C4-2B (cell line): ENCODE results near the gene RPL22L1.
"Not testable (repeated sequence)": the region's sequence is repeated elsewhere in the genome, so short reads cannot be mapped to it uniquely, and the experiment has no call there.

ENCODE experiments used
- H3K27ac ChIP-seq: fragments of 450-650 bp; 2 replicates; pipeline ENCODE4 v1.5.1; 2017
- CTCF ChIP-seq: fragments of 450-650 bp; conservative IDR thresholded peaks from 2 replicates; pipeline ENCODE4 v1.5.1; 2017; ENCODE audit warnings: mild to moderate bottlenecking
- ZFX ChIP-seq: fragments of 450-650 bp; IDR thresholded peaks from 2 replicates; pipeline ENCODE4 v1.6.1; 2017

The RPL22L1 gene

GRCh38 chr3:170908235-170909116 lies 38.5 kb upstream of the RPL22L1 start, which contains the start of gene EIF5A2:
Gene EIF5A2, minus strand, starts transcription at chr3:170908637. Its CDS starts 831 bp downstream, at chr3:170907806.
- H3K27ac ChIP-seq: peak within 1 kb of the TSS; percentile 43

DNA sequence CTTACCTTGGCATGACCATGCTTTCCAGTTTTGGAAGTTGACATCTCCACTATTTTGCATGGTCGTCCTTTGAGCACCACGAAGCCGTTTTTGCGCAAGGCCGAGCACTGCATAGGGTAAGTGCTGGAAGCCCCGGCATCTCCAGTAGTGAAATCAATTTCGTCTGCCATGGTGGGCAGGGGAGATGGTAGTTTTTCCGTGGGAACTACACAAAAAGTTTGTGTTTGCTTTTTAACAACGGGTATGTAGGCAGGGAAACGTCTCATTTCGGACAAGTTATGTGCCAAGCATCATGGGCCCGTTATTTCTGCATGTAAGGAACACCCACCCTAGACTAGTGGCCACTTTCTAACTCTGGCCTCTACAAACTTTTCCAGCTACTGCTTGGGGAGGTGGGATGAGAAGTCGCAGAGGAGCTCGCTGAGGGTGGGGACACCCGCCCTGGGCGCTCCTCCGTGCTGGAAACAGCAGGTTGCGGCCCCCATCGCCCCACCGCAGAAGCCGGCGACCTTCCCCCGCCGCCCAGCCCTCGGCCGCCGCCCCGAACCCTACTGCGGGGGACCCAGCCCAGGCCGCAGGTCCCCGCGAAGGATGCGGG lies 37.7 kb upstream of the RPL22L1 start:
- H3K27ac ChIP-seq: peak overlapping the region; percentile 43
- no peak for TF ChIP-seq CTCF
- no peak for TF ChIP-seq ZFX

More at GRCh38 chr3:170908235-170909116, 38.5 kb upstream of the RPL22L1 start, which contains the start of gene EIF5A2:
- TF ChIP-seq ZFX (0 out of 2 replicates have a peak, but pooled peaks have one; percentile 32), CTCF (no peak)

- H3K27ac ChIP-seq: no peak overlapping the region
- TF ChIP-seq ZFX (no peak), CTCF (no peak)
Observed at GRCh38 chr3:170905862-170906261, 35.9 kb upstream of the RPL22L1 start.

GRCh38 chr3:170903123-170903522 lies 33.1 kb upstream of the RPL22L1 start:
- H3K27ac ChIP-seq: no peak overlapping the region

DNA sequence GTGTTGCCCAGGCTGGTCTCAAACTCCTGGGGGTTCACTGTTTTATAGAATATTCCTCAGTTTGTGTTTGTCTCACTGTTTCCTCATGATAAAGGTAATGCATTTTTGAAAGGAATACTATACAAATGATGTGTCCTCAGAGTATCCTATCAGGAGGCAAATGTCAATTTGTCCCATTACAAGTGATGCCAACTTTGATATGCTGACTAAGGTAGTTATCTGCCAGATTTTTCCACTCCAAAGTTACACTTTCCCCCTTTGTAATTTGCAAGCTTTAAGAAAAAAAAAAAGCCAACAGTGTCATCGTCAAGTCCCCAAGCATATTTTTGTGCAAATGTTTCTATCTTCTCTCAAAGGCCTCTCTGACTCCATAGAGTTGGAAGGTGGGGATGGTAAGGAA lies 29.5 kb upstream of the RPL22L1 start:
- H3K27ac ChIP-seq: no peak overlapping the region
- TF ChIP-seq ZFX (no peak), CTCF (no peak)

More at GRCh38 chr3:170903123-170903522, 33.1 kb upstream of the RPL22L1 start:
- TF ChIP-seq CTCF: no peak
- TF ChIP-seq ZFX: no peak

- TF ChIP-seq CTCF (no peak), ZFX (no peak)
- no peak overlapping the region for H3K27ac ChIP-seq
Observed at GRCh38 chr3:170897978-170898377, 28.0 kb upstream of the RPL22L1 start.

DNA sequence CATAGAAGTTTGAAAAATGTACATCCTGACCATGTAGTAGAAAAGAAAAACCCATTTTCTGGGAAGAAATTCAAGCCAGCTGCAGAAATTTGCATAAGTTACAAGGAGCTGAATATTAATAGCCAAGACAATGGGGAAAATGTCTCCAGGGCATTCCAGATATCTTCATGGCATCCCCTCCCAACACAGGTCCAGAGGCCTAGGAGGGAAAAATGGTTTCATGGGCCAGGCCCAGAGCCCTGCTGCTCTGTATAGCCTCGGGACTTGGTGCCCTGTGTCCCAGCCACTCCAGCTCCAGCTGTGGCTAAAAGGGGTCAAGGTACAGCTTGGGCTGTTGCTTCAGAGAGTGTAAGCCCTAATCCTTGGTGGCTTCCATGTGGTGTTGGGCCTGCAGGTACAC lies 27.2 kb upstream of the RPL22L1 start:
- H3K27ac ChIP-seq: not testable (repeated sequence)
